OCI-LY3 (cell line): Measurements from ENCODE around the gene CFAP44.

ENCODE experiments used
- H2AFZ ChIP-seq: fragments of 200-600, 300-600 bp; shearing (Covaris generic); 2 replicates; pipeline ENCODE4 v1.6.0; 2014; ENCODE audit warnings: antibody characterized with exemption, low read depth, low read length
- H3K27ac ChIP-seq: fragments of 200-600, 300-600 bp; sonication (generic); 2 replicates; pipeline ENCODE4 v1.5.1; 2014; ENCODE audit warnings: mild to moderate bottlenecking, low read length, moderate library complexity, mixed read lengths
- H3K27me3 ChIP-seq: fragments of 200-600, 300-600 bp; sonication (generic); 2 replicates; pipeline ENCODE4 v1.6.1; 2014; ENCODE audit warnings: low read depth, low read length, mixed read lengths
- H3K36me3 ChIP-seq: fragments of 200-600, 300-600 bp; sonication (generic); replicated peaks from 2 replicates; pipeline ENCODE3; 2014; ENCODE audit warnings: low read depth, low read length, mixed read lengths
- H3K4me1 ChIP-seq: fragments of 300-600, 200-600 bp; sonication (generic); 2 replicates; pipeline ENCODE4 v1.6.1; 2014; ENCODE audit warnings: low read length, mixed read lengths
- H3K4me2 ChIP-seq: fragments of 200-600, 300-600 bp; sonication (generic); 2 replicates; pipeline ENCODE4 v1.6.1; 2014; ENCODE audit warnings: low read length, mixed read lengths
- H3K4me3 ChIP-seq: fragments of 300-600, 200-600 bp; sonication (generic); 2 replicates; pipeline ENCODE4 v1.5.1; 2014; ENCODE audit warnings: antibody characterized with exemption, mild to moderate bottlenecking, low read length, moderate library complexity
- H3K79me2 ChIP-seq: fragments of 300-600, 200-600 bp; shearing (Covaris generic); 2 replicates; pipeline ENCODE4 v1.6.1; 2014; ENCODE audit warnings: mild to moderate bottlenecking, low read length, mixed read lengths
- H3K9ac ChIP-seq: fragments of 300-600, 200-600 bp; shearing (Covaris generic); 2 replicates; pipeline ENCODE4 v1.6.0; 2014; ENCODE audit warnings: mild to moderate bottlenecking, low read length, moderate library complexity
- H3K9me3 ChIP-seq: fragments of 200-600, 300-600 bp; shearing (Covaris generic); 2 replicates; pipeline ENCODE4 v1.6.1; 2014; ENCODE audit warnings: low read length, mixed read lengths; ENCODE audit not compliant: insufficient read depth
- H4K20me1 ChIP-seq: fragments of 200-600, 300-600 bp; sonication (generic); 2 replicates; pipeline ENCODE4 v1.6.1; 2016; ENCODE audit warnings: low read length, mixed read lengths; ENCODE audit not compliant: insufficient read depth
- EZH2phosphoT487 ChIP-seq: fragments of 200-600 bp; shearing (Covaris generic); IDR thresholded peaks from 2 replicates; pipeline ENCODE4 v1.6.1; 2018; ENCODE audit warnings: antibody characterized with exemption, mixed run types, low read depth
- TF ChIP-seq, protein P1 (sequence below): fragments of 200-600, 300-600 bp; sonication (generic); IDR thresholded peaks from 2 replicates; pipeline ENCODE4 v1.5.1; 2014; ENCODE audit warnings: antibody characterized with exemption, low read length, low read depth

The CFAP44 gene

GRCh38 chr3:113450911-113451310 lies 9.6 kb upstream of the CFAP44 start:
- Histone ChIP-seq H3K27me3 (no peaks in the 10 kb centered on the region), H4K20me1 (no peaks in the 10 kb centered on the region), H3K4me3 (no peak overlapping the region), H3K27ac (no peak overlapping the region), H2AFZ (no peak overlapping the region), H3K9ac (no peak overlapping the region), H3K36me3 (peaks cover 10% of the 10 kb centered on the region), H3K4me2 (no peak overlapping the region), H3K9me3 (no peaks in the 10 kb centered on the region), H3K4me1 (peaks cover 12% of the 10 kb centered on the region), H3K79me2 (no peaks in the 10 kb centered on the region)
- TF ChIP-seq, protein P1, sequence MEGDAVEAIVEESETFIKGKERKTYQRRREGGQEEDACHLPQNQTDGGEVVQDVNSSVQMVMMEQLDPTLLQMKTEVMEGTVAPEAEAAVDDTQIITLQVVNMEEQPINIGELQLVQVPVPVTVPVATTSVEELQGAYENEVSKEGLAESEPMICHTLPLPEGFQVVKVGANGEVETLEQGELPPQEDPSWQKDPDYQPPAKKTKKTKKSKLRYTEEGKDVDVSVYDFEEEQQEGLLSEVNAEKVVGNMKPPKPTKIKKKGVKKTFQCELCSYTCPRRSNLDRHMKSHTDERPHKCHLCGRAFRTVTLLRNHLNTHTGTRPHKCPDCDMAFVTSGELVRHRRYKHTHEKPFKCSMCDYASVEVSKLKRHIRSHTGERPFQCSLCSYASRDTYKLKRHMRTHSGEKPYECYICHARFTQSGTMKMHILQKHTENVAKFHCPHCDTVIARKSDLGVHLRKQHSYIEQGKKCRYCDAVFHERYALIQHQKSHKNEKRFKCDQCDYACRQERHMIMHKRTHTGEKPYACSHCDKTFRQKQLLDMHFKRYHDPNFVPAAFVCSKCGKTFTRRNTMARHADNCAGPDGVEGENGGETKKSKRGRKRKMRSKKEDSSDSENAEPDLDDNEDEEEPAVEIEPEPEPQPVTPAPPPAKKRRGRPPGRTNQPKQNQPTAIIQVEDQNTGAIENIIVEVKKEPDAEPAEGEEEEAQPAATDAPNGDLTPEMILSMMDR = no peak
- no peak for TF ChIP-seq EZH2phosphoT487

GRCh38 chr3:113439606-113440005 lies 1.7 kb downstream of the CFAP44 start:
- H2AFZ ChIP-seq = no peak overlapping the region
- H3K4me3 ChIP-seq = no peak overlapping the region
- no peak for TF ChIP-seq EZH2phosphoT487
- TF ChIP-seq, protein P1 = no peak
- no peak overlapping the region for H3K4me2 ChIP-seq
- no peaks in the 10 kb centered on the region for H4K20me1 ChIP-seq
- no peak overlapping the region for H3K9ac ChIP-seq
- no peaks in the 10 kb centered on the region for H3K4me1 ChIP-seq
- H3K27ac ChIP-seq = no peak overlapping the region
- no peaks in the 10 kb centered on the region for H3K36me3 ChIP-seq
- H3K79me2 ChIP-seq = no peaks in the 10 kb centered on the region
- H3K27me3 ChIP-seq = no peaks in the 10 kb centered on the region
- H3K9me3 ChIP-seq = no peaks in the 10 kb centered on the region

DNA sequence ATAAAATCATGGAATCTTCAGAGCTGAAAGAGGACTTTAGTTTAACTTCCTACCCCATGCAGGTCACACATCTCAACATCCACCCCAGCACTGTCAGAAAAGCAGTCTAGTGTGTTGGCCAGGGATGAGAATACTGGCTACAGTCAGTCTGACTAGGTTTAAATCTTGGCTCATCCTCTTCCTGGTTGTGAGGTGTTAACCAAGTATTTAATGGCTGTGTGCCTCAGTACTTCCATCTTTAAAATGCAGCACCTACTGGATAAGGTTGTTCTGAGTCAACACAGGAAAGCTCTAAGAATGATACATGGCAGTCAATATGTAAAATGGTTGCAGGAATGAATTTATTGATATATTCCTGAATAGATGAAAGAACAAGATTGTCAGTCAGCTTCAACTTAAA lies 3.1 kb downstream of the CFAP44 start:
- no peak for TF ChIP-seq EZH2phosphoT487
- TF ChIP-seq, protein P1 = no peak
- Histone ChIP-seq H2AFZ (no peak overlapping the region), H3K36me3 (no peaks in the 10 kb centered on the region), H3K9ac (no peak overlapping the region), H3K27me3 (no peaks in the 10 kb centered on the region), H3K4me3 (no peak overlapping the region), H3K9me3 (no peaks in the 10 kb centered on the region), H4K20me1 (no peaks in the 10 kb centered on the region), H3K4me1 (no peaks in the 10 kb centered on the region), H3K4me2 (no peak overlapping the region), H3K79me2 (no peaks in the 10 kb centered on the region), H3K27ac (no peak overlapping the region)

- Histone ChIP-seq H3K27ac (no peak overlapping the region), H3K4me1 (no peaks in the 10 kb centered on the region), H3K4me2 (no peak overlapping the region), H3K27me3 (no peaks in the 10 kb centered on the region), H3K9ac (no peak overlapping the region), H3K36me3 (no peaks in the 10 kb centered on the region), H2AFZ (no peak overlapping the region), H3K4me3 (no peak overlapping the region), H3K9me3 (no peaks in the 10 kb centered on the region), H4K20me1 (no peaks in the 10 kb centered on the region), H3K79me2 (no peaks in the 10 kb centered on the region)
- TF ChIP-seq EZH2phosphoT487 = no peak
- TF ChIP-seq, protein P1 = no peak
These were observed 3.9 kb downstream of the CFAP44 start for GRCh38 chr3:113437411-113437810.
